Coronary artery (tissue), 2 donors: ENCODE results near the gene GPR55.
"Not testable (repeated sequence)": the region's sequence is repeated elsewhere in the genome, so short reads cannot be mapped to it uniquely, and the experiment has no call there.

ENCODE experiments used
- DNase-seq: peaks from one replicate; pipeline ENCODE4 v3.0.0-alpha.2; 2017; ENCODE audit warnings: low spot score
- H3K27ac ChIP-seq, 2 donors: fragments of 200-600 bp; sonication (generic); one replicate each; pipeline ENCODE4 v1.5.1; 2016 to 2019
- H3K4me3 ChIP-seq: fragments of 200-600 bp; sonication (generic); 2 replicates; pipeline ENCODE4 v1.5.1; 2016; ENCODE audit warnings: mild to moderate bottlenecking, moderate library complexity
- CTCF ChIP-seq: fragments of 200-600 bp; sonication (generic); IDR thresholded peaks from one replicate; pipeline ENCODE4 v1.5.1; 2019; ENCODE audit warnings: antibody characterized with exemption

GPR55 gene

GRCh38 chr2:230938516-230939065 lies 13.5 kb upstream of the GPR55 start:
- no peak overlapping the region for H3K27ac ChIP-seq
- peak; percentile 38 for DNase-seq
- no peak for TF ChIP-seq CTCF

GRCh38 chr2:230938098-230938497 lies 13.1 kb upstream of the GPR55 start:
- DNase-seq = no peak
- no peak overlapping the region for H3K27ac ChIP-seq
- no peak overlapping the region for H3K4me3 ChIP-seq
- no peak for TF ChIP-seq CTCF

More at GRCh38 chr2:230938516-230939065, 13.5 kb upstream of the GPR55 start:
- H3K4me3 ChIP-seq = no peak overlapping the region

- TF ChIP-seq CTCF = no peak
- H3K27ac ChIP-seq = no peak overlapping the region
Measured at GRCh38 chr2:230937362-230937761, 12.3 kb upstream of the GPR55 start.

GRCh38 chr2:230936243-230936642 lies 11.2 kb upstream of the GPR55 start:
- DNase-seq, H3K27ac ChIP-seq, H3K4me3 ChIP-seq: not testable (repeated sequence)

More at GRCh38 chr2:230937362-230937761, 12.3 kb upstream of the GPR55 start:
- no peak overlapping the region for H3K4me3 ChIP-seq
- DNase-seq = peak; percentile 11

- H3K27ac ChIP-seq = no peak overlapping the region
Measured at GRCh38 chr2:230935130-230935430, 10.0 kb upstream of the GPR55 start.

GRCh38 chr2:230934231-230935129 lies 9.4 kb upstream of the GPR55 start:
- H3K4me3 ChIP-seq = no peak overlapping the region
- no peak overlapping the region for H3K27ac ChIP-seq
- no peak for TF ChIP-seq CTCF
- peak; percentile 69 for DNase-seq

More at GRCh38 chr2:230935130-230935430, 10.0 kb upstream of the GPR55 start:
- DNase-seq = no peak
- H3K4me3 ChIP-seq = no peak overlapping the region
- no peak for TF ChIP-seq CTCF

- peak; percentile 52 for DNase-seq
- no peak for TF ChIP-seq CTCF
- Histone ChIP-seq H3K4me3 (no peak overlapping the region), H3K27ac (no peak overlapping the region)
Measured at GRCh38 chr2:230933521-230934180, 8.6 kb upstream of the GPR55 start.
